Gastrocnemius medialis (tissue), 4 donors: ENCODE data around the gene PTGDS. TPM values are rescaled to one million over a fixed set of nuclear protein-coding genes. Genes with fewer than 3 reads are reported as not detected.

Source experiments
- ATAC-seq, 2 donors: fragments of 150-250 bp; one replicate each; pipeline ENCODE4 v1.9.1; 2016
- DNase-seq, 2 donors: peaks; one replicate each; pipeline ENCODE4 v3.0.0-alpha.2; 2019
- H3K27ac ChIP-seq, 4 donors: fragments of 200-600 bp; sonication (generic); 1 replicate in 1 of 4; 2 replicates in 3 of 4; pipeline ENCODE4 v1.5.1; 2016 to 2018; ENCODE audit warnings: mild to moderate bottlenecking in 2 of 4, moderate library complexity in 1 of 4
- H3K27me3 ChIP-seq, 3 donors: fragments of 200-600 bp; sonication (generic) in 2 of 3; 1 replicate in 1 of 3; 2 replicates in 2 of 3; pipeline versions ENCODE4 v1.5.1 to v1.6.0; 2016 to 2019; ENCODE audit warnings: mild to moderate bottlenecking in 1 of 3, moderate library complexity in 1 of 3
- H3K36me3 ChIP-seq, 2 donors: fragments of 200-600 bp; sonication (generic) in 1 of 2; one replicate each; pipeline ENCODE4 v1.5.1; 2017 to 2018
- H3K4me1 ChIP-seq, 2 donors: fragments of 200-600 bp; sonication (generic) in 1 of 2; one replicate each; pipeline ENCODE4 v1.5.1; 2016 to 2017; ENCODE audit warnings: mild to moderate bottlenecking in 2 of 2
- H3K4me3 ChIP-seq, 4 donors: fragments of 200-600 bp; sonication (generic) in 3 of 4; 1 replicate in 1 of 4; 2 replicates in 3 of 4; pipeline ENCODE4 v1.5.1; 2016 to 2019; ENCODE audit warnings: mild to moderate bottlenecking in 2 of 4
- H3K9me3 ChIP-seq, 3 donors: fragments of 200-600 bp; sonication (generic) in 2 of 3; 1 replicate in 1 of 3; 2 replicates in 2 of 3; pipeline ENCODE4 v1.5.1; 2016 to 2019
- CTCF ChIP-seq, 5 experiments: fragments of 450-650 bp in 3 of 5; fragments of 200-600 bp in 2 of 5; sonication (generic) in 2 of 5; IDR thresholded peaks in 4 of 5; conservative IDR thresholded peaks in 1 of 5; 1 replicate in 4 of 5; 2 replicates in 1 of 5; pipeline ENCODE4 v1.5.1; 2016 to 2019; ENCODE audit warnings: antibody characterized with exemption in 5 of 5, mild to moderate bottlenecking in 3 of 5, moderate library complexity in 3 of 5
- POLR2A ChIP-seq, 2 donors: fragments of 450-650 bp; IDR thresholded peaks; one replicate each; pipeline ENCODE4 v1.6.1; 2017; ENCODE audit warnings: antibody characterized with exemption in 2 of 2, mild to moderate bottlenecking in 2 of 2, moderate library complexity in 2 of 2
- in situ Hi-C, 4 donors: fragments of 200-750 bp; cut with MboI; loops; one replicate each; pipeline versions ENCODE4 v1.15.0 to v1.8.0; 2017; ENCODE audit warnings: low sequenced_read_pairs in 4 of 4
- intact Hi-C: fragments of 100-400 bp; cut with DNase I; formaldehyde crosslinking; loops from one replicate; pipeline ENCODE4 v1.15.1; 2023; ENCODE audit warnings: low total_unique reads
- total RNA-seq, 4 donors: library from RNA; depleted of rRNA; stranded (reverse); fragments of >200 nt; gene quantifications; one replicate each; pipeline versions ENCODE4 v1.1.0 to v1.2.3, GENCODE V29; 2016

Gene PTGDS
- total RNA-seq, 4 donors from 2014 or later: 2.3 to 35.2 (median 27.0) TPM

DNA sequence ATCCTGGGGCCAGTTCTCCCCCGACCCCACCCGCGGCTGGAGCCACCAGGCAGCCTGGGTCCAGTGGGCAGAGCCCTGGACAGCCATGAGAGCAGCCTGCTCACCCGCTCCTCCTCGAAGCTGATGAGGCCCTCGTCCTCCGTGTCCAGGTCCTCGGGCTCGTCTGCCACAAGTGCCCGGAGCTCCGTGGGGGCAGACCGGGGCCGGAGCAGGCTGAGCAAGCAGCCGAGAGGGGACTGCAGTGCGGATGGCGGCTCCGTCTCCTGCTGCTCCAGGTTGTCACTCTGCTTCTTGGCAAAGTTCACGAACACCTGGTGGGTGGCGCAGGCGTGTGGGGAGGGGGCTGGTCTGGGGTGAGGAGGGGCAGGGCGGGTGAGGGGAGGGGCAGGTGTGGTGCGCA is 31.0 kb downstream of the PTGDS start:
- in situ Hi-C loops: no loop called here
- DNase-seq (no peak), ATAC-seq (no peak)
- H3K4me1 ChIP-seq: no peaks in the 10 kb centered on the region
- no peak overlapping the region for H3K4me3 ChIP-seq
- no peaks in the 10 kb centered on the region for H3K9me3 ChIP-seq
- no peak overlapping the region for H3K27ac ChIP-seq
- no peaks in the 10 kb centered on the region for H3K27me3 ChIP-seq
- intact Hi-C loops: no loop called here
- TF ChIP-seq CTCF (IDR thresholded peaks at IDR 0.05 in 4 of 5, conservative IDR thresholded peaks at IDR 0.05 in 1 of 5) (no peak), POLR2A (IDR thresholded peaks at IDR 0.05) (no peak)
- H3K36me3 ChIP-seq: peaks cover 0 to 23% of the 10 kb centered on the region in 2 donors

GRCh38 chr9:137009217-137009616 is 31.9 kb downstream of the PTGDS start:
- intact Hi-C loops (no loop called here), in situ Hi-C loops (no loop called here)
- TF ChIP-seq CTCF (IDR thresholded peaks at IDR 0.05 in 4 of 5, conservative IDR thresholded peaks at IDR 0.05 in 1 of 5) (no peak), POLR2A (IDR thresholded peaks at IDR 0.05) (no peak)
- no peaks in the 10 kb centered on the region for H3K27me3 ChIP-seq
- no peaks in the 10 kb centered on the region for H3K9me3 ChIP-seq
- H3K36me3 ChIP-seq: peaks cover 0 to 30% of the 10 kb centered on the region in 2 donors
- DNase-seq: no peak
- H3K27ac ChIP-seq: no peak overlapping the region
- no peak overlapping the region for H3K4me3 ChIP-seq
- no peaks in the 10 kb centered on the region for H3K4me1 ChIP-seq
- no peak for ATAC-seq

GRCh38 chr9:137009938-137010732 is 32.8 kb downstream of the PTGDS start:
- no peak for TF ChIP-seq CTCF (IDR thresholded peaks at IDR 0.05 in 4 of 5, conservative IDR thresholded peaks at IDR 0.05 in 1 of 5)
- no peak for TF ChIP-seq POLR2A (IDR thresholded peaks at IDR 0.05)
- in situ Hi-C loops: no loop called here

GRCh38 chr9:137011156-137011555 is 33.9 kb downstream of the PTGDS start:
- Histone ChIP-seq H3K27ac (no peak overlapping the region), H3K9me3 (no peaks in the 10 kb centered on the region), H3K4me3 (no peak overlapping the region), H3K36me3 (peaks cover 0 to 49% of the 10 kb centered on the region in 2 donors), H3K4me1 (no peaks in the 10 kb centered on the region), H3K27me3 (no peaks in the 10 kb centered on the region)
- ATAC-seq (no peak), DNase-seq (no peak)
- TF ChIP-seq POLR2A (IDR thresholded peaks at IDR 0.05) (no peak), CTCF (IDR thresholded peaks at IDR 0.05 in 4 of 5, conservative IDR thresholded peaks at IDR 0.05 in 1 of 5) (no peak)
- intact Hi-C loops (no loop called here), in situ Hi-C loops (no loop called here)

More at GRCh38 chr9:137009938-137010732, 32.8 kb downstream of the PTGDS start:
- intact Hi-C loops: no loop called here
- ATAC-seq (no peak), DNase-seq (no peak)
- Histone ChIP-seq H3K27me3 (no peaks in the 10 kb centered on the region), H3K9me3 (no peaks in the 10 kb centered on the region), H3K4me3 (no peak overlapping the region), H3K4me1 (no peaks in the 10 kb centered on the region), H3K27ac (no peak overlapping the region), H3K36me3 (peaks cover 0 to 39% of the 10 kb centered on the region in 2 donors)
